Adipose tissue (tissue), 3 donors: ENCODE data around the gene SCN1A. TPM values are rescaled to one million over a fixed set of nuclear protein-coding genes. Genes with fewer than 3 reads are reported as not detected.

ENCODE experiments used
- H3K27ac ChIP-seq: one replicate; pipeline ENCODE4 v1.5.1; 2013; ENCODE audit warnings: low read depth, low read length
- WGBS, 3 donors: extraction: QIAGEN DNeasy Blood & Tissue Kit; methylation state at CpG; one replicate each; pipeline ENCODE4 v1.1.7; 2013; 5-methylcytosine and 5-hydroxymethylcytosine counted together
- polyA plus RNA-seq, 3 donors: library from polyadenylated mRNA; stranded (reverse); fragments of 200-250 nt; gene quantifications; one replicate each; pipeline ENCODE4 v1.2.3, GENCODE V29; 2013
- donor health status: healthy with polysubstance abuse.
- donor health status: Bipolar disorder and iron deficiency.
- donor health status: healthy.

Gene SCN1A
- polyA plus RNA-seq, 3 donors, result under 0.01 to 0.01 TPM; not detected in 1

- WGBS, 3 donors, result 9 to 13% (median 12%) methylated on average over 4 of the region's 4 CpGs
These were observed 175.0 kb downstream of the SCN1A start for GRCh38 chr2:165952741-165953211.

GRCh38 chr2:165952085-165952484 lies 175.7 kb downstream of the SCN1A start:
- WGBS, 3 donors, result 0% methylated on average over 1 of the region's 1 CpG
- no peak overlapping the region for H3K27ac ChIP-seq

More at GRCh38 chr2:165952741-165953211, 175.0 kb downstream of the SCN1A start:
- no peak overlapping the region for H3K27ac ChIP-seq

GRCh38 chr2:165950438-165950837 lies 177.4 kb downstream of the SCN1A start:
- no peak overlapping the region for H3K27ac ChIP-seq
- 92 to 96% (median 96%) methylated on average over 3 of the region's 3 CpGs for WGBS, 3 donors

- WGBS, 3 donors, result 88 to 100% (median 96%) methylated on average over 1 of the region's 1 CpG
- H3K27ac ChIP-seq, result no peak overlapping the region
These were observed 186.0 kb downstream of the SCN1A start for GRCh38 chr2:165941827-165942226.

GRCh38 chr2:165938237-165938636 lies 189.6 kb downstream of the SCN1A start:
- 91 to 94% (median 94%) methylated on average over 1 of the region's 1 CpG for WGBS, 3 donors
- no peak overlapping the region for H3K27ac ChIP-seq

Other genes starting within 250 kb of the SCN1A start
- 1 to 10 TPM; 4.4 to 6.3 (median 5.8) TPM for gene TTC21B, start 174.2 kb downstream of the SCN1A start, polyA plus RNA-seq
- 1 to 10 TPM in 1 of 3 donors, under 1 TPM in 2; 0.45 to 1.6 (median 0.46) TPM for gene SCN9A, start 247.9 kb upstream of the SCN1A start, polyA plus RNA-seq